SW480 (cell line): ENCODE measurements around the gene THRA.

Source experiments
- DNase-seq: peaks from one replicate; pipeline ENCODE4 v3.0.0-alpha.2; 2016; ENCODE audit warnings: low spot score

The THRA gene

DNA sequence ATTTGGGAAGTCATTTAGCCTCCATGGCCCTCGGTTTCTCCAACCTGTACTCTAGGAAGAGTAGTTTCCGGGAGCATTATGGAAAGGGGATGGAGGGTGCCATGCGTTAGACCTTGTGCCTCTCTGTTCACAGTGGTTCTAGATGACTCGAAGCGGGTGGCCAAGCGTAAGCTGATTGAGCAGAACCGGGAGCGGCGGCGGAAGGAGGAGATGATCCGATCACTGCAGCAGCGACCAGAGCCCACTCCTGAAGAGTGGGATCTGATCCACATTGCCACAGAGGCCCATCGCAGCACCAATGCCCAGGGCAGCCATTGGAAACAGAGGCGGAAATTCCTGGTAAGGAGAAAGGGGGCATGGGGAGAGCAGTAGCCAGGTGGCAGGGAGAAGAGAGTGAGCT, 21.7 kb downstream of the THRA start:
- no peak for DNase-seq

DNA sequence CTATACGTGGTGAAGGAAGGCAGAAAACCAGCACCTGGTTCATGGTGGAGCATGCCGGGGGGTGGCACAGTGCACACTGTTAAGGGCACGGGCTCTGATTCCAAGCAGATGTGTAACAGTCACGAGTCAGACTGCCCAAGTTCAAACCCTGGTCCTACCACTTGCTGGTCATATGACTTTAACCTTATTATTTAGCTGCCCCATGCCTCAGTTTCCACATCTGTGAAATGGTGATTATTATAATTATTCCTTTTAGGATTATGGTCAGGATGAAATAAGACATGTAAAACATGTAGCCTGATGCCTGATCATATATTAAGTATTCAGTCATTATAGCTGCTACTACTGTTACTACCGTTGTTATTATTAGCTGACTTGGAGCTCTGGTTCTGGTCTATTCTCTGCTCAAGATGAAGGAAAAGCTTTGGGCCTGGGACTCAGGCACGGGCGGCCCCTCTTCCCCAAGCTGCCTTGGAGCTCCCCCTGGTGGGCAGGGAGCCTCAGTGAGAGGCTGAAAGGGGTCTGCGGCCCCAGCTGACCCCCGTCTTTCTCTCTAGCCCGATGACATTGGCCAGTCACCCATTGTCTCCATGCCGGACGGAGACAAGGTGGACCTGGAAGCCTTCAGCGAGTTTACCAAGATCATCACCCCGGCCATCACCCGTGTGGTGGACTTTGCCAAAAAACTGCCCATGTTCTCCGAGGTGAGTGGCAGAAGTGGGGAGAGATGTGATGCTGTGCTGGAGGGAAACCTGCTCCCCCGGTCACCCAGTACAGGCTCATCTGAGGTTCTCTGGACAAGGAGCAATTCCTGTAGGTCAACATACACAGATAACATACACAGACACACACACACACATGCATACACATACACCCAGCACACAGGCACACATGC, 23.6 kb downstream of the THRA start:
- DNase-seq, result no peak

GRCh38 chr17:40087049-40087794, 24.5 kb downstream of the THRA start:
- DNase-seq, result no peak

DNA sequence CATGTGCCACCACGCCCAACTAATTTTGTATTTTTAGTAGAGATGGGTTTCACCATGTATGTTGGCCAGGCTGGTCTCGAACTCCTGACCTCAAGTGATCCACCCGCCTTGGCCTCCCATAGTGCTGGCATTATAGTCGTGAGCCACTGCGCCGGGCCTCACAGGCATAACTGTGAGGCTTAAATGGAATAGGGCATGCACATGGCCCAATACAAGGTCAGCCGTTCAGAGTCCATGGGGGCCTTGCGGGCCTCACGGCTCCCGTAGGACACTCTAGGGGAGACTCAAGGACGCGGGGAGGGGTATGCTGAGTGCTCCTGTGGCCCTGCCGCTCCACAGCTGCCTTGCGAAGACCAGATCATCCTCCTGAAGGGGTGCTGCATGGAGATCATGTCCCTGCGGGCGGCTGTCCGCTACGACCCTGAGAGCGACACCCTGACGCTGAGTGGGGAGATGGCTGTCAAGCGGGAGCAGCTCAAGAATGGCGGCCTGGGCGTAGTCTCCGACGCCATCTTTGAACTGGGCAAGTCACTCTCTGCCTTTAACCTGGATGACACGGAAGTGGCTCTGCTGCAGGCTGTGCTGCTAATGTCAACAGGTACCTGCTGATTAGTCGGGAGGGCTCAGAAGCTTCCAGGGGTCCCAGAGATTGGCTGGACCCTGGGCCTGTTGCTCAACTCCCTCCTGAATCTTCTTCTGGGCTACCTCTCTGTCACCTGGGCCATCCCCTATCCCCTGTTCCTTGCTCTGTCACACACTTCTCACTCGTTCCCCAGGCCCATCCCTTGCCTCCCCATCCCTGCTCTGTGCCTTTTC, 25.3 kb downstream of the THRA start:
- DNase-seq, result no peak

DNA sequence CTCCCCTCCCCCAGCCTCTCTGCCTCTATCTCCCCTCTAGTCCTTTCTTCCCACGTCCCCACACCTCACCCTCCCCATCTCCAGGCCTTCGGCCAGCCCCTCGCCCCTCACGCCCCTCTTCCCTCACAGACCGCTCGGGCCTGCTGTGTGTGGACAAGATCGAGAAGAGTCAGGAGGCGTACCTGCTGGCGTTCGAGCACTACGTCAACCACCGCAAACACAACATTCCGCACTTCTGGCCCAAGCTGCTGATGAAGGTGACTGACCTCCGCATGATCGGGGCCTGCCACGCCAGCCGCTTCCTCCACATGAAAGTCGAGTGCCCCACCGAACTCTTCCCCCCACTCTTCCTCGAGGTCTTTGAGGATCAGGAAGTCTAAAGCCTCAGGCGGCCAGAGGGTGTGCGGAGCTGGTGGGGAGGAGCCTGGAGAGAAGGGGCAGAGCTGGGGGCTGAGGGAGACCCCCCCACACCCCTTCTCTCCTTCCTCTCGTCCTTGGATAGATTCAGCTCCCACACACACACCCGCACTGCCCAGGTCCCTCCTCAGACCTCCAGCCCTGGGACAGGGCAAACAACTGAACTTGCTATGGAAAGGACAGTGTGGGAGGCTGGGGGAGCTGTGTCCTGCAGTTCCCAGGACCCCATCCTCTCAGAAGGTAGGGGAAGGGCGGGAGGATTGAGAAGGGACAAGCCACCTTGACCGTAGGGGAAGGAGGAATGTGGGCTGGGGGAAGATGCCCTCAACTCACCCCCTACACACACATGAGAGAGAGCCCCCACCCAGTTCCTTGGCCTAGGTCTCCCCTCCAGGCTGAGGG, 26.5 kb downstream of the THRA start:
- DNase-seq, result no peak

- no peak for DNase-seq
These were observed 27.7 kb downstream of the THRA start for GRCh38 chr17:40090237-40091119.

DNA sequence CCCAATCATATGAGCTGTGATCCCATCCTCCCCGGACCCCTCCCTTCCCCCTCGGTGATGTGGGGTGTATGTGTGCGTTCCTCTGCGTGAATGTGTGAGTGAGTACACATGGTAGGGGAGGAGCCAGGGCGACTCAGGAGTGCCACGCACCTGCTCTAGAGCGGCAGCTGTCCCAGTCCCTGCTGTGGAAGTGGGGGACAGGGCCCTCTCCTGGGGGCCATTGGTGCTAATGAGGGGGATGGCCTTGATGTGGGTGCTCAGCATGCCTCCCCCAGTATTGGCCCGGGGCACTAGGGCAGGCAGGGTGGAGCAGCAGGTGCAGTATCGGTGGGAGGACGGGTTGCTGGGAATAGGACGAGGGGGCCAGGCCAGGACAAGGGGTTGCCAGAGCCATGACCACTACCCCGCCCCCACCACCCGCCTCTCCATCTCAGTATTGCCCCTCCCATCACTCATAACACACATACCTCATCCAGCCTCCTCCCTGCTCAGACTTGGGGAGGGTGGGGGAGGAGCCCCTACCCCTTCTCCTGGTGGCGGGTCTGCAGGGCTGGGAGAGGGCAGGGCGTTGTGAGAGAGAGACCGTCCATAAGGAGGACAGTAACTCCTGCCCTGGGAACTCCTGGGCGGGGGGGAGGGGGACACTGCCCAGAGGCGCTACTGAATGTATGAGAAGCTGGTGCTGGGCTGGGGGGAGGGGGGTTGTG, 29.1 kb downstream of the THRA start:
- DNase-seq, result no peak

GRCh38 chr17:40092581-40092980, 29.8 kb downstream of the THRA start:
- DNase-seq, result no peak

- no peak for DNase-seq
These were observed 30.3 kb downstream of the THRA start for GRCh38 chr17:40093005-40093579.

GRCh38 chr17:40093580-40094201, 30.9 kb downstream of the THRA start:
- DNase-seq, result no peak

DNA sequence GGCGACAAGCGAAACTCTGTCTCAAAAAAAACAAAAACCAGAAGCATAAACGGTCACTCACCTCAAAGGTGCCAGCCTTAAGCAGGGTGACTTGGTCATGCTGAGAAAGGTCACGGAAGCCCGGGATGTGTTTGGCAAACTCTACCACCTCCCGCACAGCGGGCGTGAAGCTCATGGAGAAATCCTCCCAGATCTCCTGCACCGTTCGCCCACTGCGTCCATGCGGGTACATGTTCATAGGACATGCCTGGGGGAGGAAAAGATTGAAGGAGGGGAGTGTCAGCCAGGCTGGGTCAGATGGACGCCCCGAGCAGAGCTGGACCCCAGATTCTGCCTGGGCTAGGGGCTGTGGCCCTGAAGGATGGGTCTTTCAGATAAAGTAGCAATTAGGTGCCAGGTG, 32.1 kb downstream of the THRA start:
- no peak for DNase-seq

DNA sequence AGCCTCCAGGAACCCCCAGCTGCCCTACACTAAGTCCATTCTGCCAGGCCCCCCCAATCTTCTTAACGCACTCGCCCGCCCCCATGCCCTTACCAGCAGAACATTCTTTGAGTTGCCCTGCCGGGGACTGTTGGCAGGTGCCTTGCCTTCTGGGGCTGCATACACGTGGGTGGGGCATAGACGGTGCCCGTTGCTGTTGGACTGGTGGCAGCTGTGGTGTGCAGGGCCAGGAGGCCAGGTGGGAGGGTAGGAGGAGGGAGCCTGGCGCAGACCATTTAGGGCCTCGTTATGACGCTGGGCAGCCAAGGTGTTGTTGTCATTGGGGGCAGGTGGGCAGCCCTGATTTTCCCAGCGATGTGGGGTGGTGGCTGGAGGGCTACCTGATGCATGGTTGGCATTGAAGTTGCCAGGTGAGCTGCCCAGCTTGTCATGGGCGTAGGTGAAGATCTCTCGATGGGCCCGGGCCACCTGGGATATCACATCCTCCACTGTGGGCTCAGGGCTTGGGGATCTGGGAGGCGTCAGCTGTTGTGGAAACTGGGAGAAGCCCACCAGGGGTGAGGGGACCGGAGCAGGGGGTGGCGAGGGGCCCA, 32.7 kb downstream of the THRA start:
- no peak for DNase-seq

DNA sequence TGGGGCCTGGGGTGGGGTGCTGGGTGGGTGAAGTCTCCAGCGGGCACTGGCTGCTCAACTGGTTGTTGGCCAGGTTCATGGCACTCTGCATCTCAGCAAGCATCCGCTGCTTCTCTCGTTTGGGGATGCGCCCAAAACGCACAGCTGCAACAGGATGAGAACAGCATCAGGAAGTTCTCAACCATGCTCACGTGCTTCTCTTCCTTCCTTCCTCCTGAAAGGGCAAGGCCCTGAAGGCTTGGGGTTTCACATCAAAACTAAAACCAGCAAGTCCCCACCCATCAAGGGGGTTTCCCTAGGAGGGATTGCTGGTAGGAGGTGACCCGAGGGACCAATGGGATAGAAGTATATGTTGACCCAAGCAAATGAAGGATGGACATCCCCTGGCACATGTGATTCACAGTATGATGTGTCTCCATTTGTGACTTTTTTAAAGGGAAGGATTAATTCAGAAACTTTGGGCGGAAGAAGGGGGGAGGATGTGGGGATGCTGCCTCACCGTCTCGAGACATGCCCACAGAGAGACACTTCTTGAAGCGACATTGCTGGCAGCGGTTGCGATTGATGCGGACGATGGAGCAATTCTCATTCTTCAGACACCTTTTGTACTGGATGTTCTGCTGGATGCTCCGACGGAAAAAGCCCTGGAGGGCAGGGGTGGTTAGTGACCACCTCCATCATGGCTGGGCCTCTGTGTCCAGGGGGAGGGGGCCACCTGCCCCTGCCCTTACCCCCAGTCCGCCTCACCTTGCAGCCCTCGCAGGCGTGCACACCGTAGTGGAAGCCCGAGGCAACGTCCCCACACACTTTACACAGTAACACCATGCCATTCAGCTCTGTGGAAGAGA, 33.4 kb downstream of the THRA start:
- no peak for DNase-seq

- no peak for DNase-seq
These were observed 34.3 kb downstream of the THRA start for GRCh38 chr17:40097087-40097486.

DNA sequence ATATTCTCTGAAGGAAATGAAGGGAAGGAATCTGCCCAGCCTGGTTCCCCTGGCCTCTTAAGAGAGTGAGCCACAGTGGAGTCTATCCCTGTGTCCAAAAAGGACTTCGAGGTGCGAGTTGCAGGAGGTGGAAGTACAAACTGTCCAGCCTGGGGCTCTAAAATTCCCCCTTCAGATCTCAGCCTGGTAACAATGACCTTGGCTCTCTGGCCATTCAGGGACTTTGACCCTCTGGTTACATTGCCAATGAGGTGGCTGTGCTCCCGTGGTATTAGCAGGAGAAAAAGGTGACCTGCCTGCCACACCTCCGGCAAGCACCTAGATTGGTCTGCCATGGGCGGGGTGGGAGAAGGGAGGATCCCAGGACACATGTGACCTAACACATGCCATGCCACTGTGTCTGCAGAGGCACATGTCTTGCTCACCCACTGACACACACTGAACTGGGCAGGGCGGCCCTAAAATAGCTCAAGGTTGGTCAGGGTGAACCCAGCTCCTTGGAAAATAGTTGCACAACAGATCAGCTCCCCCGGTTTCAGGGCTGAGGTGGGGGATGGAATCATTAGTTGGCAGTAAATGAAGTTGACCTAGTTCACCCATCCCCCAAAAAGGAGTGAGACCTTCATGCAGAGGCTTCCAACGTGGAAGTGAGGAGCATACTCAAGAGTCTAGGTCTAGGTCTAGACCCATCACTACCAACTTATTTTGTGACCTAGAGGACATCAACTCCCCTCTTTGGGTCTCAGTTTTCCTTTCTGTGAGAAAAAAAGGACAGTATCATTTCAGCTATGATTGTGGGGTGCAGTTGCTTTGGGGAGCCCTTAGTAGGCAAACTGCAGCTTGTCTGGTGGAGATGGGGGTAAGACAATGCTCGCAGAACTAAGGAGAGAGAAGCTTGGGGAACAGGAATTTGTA, 35.4 kb downstream of the THRA start:
- peak; percentile 89 for DNase-seq

GRCh38 chr17:40098846-40099618, 36.3 kb downstream of the THRA start:
- DNase-seq, result peak; percentile 99
